OCI-LY7 (cell line): ENCODE data around the gene CNKSR3. TPM values are rescaled to one million over a fixed set of nuclear protein-coding genes. Genes with fewer than 3 reads are reported as not detected.

Source experiments
- BruUV-seq: library from RNA; stranded (reverse); fragments of 400-500 nt; replicated peaks from 2 replicates; lab custom pipeline; 2021; lab: Mats Ljungman, UMichigan
- CTCF ChIA-PET: fragments of 300-600 bp; sonication (Branson Sonifier 250); formaldehyde crosslinking; loops from one replicate; lab custom pipeline; 2022; ENCODE audit warnings: antibody characterized with exemption; ENCODE audit not compliant: unreplicated experiment; lab: Charles Lee
- POLR2A ChIA-PET: fragments of 300-600 bp; sonication (Branson Sonifier 250); formaldehyde crosslinking; loops from one replicate; lab custom pipeline; 2022; ENCODE audit warnings: antibody characterized with exemption; lab: Charles Lee
- DNase-seq: peaks from one replicate; pipeline ENCODE4 v3.0.0-alpha.2; 2015; ENCODE audit warnings: low spot score
- H2AFZ ChIP-seq: fragments of 200-600 bp; sonication (generic), shearing (Covaris generic); 2 replicates; pipeline ENCODE4 v1.6.1; 2014; ENCODE audit warnings: mild to moderate bottlenecking, antibody characterized with exemption, low read length, moderate library complexity
- H3K27ac ChIP-seq: fragments of 200-600 bp; sonication (generic); 2 replicates; pipeline ENCODE4 v1.5.1; 2014; ENCODE audit warnings: mixed run types, low read depth, mild to moderate bottlenecking, moderate library complexity, low read length, inconsistent platforms; ENCODE audit not compliant: poor library complexity, severe bottlenecking
- H3K36me3 ChIP-seq: fragments of 200-600 bp; sonication (generic); 2 replicates; pipeline ENCODE4 v1.6.1; 2014; ENCODE audit warnings: mild to moderate bottlenecking, antibody characterized with exemption, low read length, moderate library complexity, mixed read lengths; ENCODE audit not compliant: insufficient read depth
- H3K4me1 ChIP-seq: fragments of 200-600 bp; sonication (generic); 2 replicates; pipeline ENCODE4 v1.5.1; 2014; ENCODE audit warnings: mild to moderate bottlenecking, low read length; ENCODE audit not compliant: insufficient read depth, poor library complexity, severe bottlenecking
- H3K4me2 ChIP-seq: fragments of 200-600 bp; sonication (generic); 2 replicates; pipeline ENCODE4 v1.6.1; 2014; ENCODE audit warnings: mild to moderate bottlenecking, low read length
- H3K4me3 ChIP-seq: fragments of 200-600 bp; sonication (generic); 2 replicates; pipeline ENCODE4 v1.5.1; 2014; ENCODE audit warnings: mild to moderate bottlenecking, low read depth, low read length; ENCODE audit not compliant: poor library complexity, severe bottlenecking
- H3K79me2 ChIP-seq: fragments of 200-600 bp; sonication (generic); 2 replicates; pipeline ENCODE4 v1.6.1; 2016; ENCODE audit warnings: low read depth, mild to moderate bottlenecking, low read length, moderate library complexity, mixed read lengths; ENCODE audit not compliant: insufficient read depth
- H3K9me2 ChIP-seq: fragments of 200-600 bp; sonication (generic); 2 replicates; pipeline ENCODE4 v1.6.1; 2016; ENCODE audit warnings: mild to moderate bottlenecking, low read length, mixed read lengths; ENCODE audit not compliant: insufficient read depth
- H3K9me3 ChIP-seq: fragments of 200-600 bp; sonication (generic); 2 replicates; pipeline ENCODE4 v1.6.1; 2014; ENCODE audit warnings: mild to moderate bottlenecking, mixed run types, low read length, mixed read lengths
- H4K20me1 ChIP-seq: fragments of 200-600 bp; sonication (generic); 2 replicates; pipeline ENCODE4 v1.6.1; 2014; ENCODE audit warnings: mild to moderate bottlenecking, antibody characterized with exemption, low read length, moderate library complexity, mixed read lengths; ENCODE audit not compliant: insufficient read depth
- EZH2phosphoT487 ChIP-seq: fragments of 200-600 bp; sonication (generic); IDR thresholded peaks from 2 replicates; pipeline ENCODE4 v1.6.1; 2018; ENCODE audit warnings: low read depth, borderline replicate concordance, mild to moderate bottlenecking, mixed run types, antibody characterized with exemption, low read length, moderate library complexity, mixed read lengths
- intact Hi-C: fragments of 100-400 bp; cut with micrococcal nuclease; formaldehyde crosslinking; loops from one replicate; pipeline ENCODE4 v1.10.0; 2022; ENCODE audit not compliant: unreplicated experiment
- total RNA-seq, 2 experiments: library from RNA; depleted of rRNA in 1 of 2; stranded (reverse); fragments of >200 nt in 1 of 2; shearing (Covaris generic) in 1 of 2; gene quantifications; 2 replicates each; pipeline ENCODE4 v1.2.3, GENCODE V29; 2014 to 2022
- TF ChIP-seq, protein P1 (sequence below): fragments of 200-600 bp; sonication (generic); conservative IDR thresholded peaks from 2 replicates; pipeline ENCODE4 v1.5.1; 2014; ENCODE audit warnings: mild to moderate bottlenecking, antibody characterized with exemption, low read length, moderate library complexity, mixed read lengths

CNKSR3 gene
- total RNA-seq, 2 experiments from 2014 or later: not detected

DNA sequence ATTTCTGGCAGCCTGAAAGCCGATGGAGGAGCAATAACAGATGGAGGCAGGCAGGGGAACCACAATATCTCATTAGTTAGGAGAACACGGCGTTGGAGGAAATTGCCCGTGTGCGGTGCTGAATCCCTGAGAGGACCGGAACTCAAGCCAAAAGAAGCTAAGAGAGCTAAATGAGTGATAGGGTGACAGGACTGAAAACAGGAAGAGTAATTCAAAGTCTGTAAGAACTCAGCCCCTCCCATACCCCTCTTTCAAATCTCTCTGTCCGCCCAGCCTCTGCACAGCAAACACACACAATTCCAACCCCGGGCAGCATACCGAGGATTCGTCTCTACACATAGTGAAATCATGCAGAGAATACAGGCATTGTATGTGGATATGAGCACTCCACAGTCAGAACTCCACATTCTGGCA is 151.3 kb downstream of the CNKSR3 start:
- intact Hi-C loops: no loop called here
- Histone ChIP-seq H3K4me2 (no peak overlapping the region), H2AFZ (no peak overlapping the region), H3K4me3 (no peak overlapping the region), H3K36me3 (no peaks in the 10 kb centered on the region), H3K27ac (no peak overlapping the region), H3K79me2 (no peaks in the 10 kb centered on the region), H3K9me3 (no peaks in the 10 kb centered on the region), H4K20me1 (no peaks in the 10 kb centered on the region), H3K9me2 (no peaks in the 10 kb centered on the region), H3K4me1 (peaks cover 4% of the 10 kb centered on the region)
- CTCF ChIA-PET: no interaction called here
- BruUV-seq: no TSS peak
- POLR2A ChIA-PET: interaction anchor here (0.6 kb wide), 1 partner anchor 1301 kb away, joined by 3 read pairs; no protein-coding TSS in a partner anchor
- no peak for TF ChIP-seq EZH2phosphoT487
- TF ChIP-seq, protein P1, sequence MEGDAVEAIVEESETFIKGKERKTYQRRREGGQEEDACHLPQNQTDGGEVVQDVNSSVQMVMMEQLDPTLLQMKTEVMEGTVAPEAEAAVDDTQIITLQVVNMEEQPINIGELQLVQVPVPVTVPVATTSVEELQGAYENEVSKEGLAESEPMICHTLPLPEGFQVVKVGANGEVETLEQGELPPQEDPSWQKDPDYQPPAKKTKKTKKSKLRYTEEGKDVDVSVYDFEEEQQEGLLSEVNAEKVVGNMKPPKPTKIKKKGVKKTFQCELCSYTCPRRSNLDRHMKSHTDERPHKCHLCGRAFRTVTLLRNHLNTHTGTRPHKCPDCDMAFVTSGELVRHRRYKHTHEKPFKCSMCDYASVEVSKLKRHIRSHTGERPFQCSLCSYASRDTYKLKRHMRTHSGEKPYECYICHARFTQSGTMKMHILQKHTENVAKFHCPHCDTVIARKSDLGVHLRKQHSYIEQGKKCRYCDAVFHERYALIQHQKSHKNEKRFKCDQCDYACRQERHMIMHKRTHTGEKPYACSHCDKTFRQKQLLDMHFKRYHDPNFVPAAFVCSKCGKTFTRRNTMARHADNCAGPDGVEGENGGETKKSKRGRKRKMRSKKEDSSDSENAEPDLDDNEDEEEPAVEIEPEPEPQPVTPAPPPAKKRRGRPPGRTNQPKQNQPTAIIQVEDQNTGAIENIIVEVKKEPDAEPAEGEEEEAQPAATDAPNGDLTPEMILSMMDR: no peak
- DNase-seq: no peak

DNA sequence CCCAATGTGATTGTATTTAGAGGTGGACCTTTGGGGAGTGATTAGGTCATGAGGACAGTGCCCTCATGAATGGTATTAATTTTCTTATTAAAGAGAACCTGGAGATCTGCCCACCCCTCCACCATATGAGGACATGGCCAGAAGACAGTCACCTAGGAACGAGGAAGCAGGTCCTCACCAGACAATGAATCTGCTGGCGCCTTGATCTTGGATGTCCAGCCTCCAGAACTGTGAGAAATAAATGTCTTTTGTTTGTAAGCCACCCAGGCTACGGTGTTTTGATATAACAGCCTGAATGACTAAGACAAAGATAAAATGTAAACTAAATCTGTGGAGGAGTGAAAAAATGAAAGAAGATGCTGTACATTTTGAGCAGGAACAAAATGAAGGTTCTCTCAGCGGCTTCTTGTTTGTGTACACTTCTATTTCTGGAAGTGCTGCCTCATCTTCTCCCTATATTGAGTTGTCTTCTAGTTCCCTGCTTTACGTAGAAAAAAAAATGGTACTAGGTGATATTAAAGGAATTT is 152.4 kb downstream of the CNKSR3 start:
- no peaks in the 10 kb centered on the region for H3K9me3 ChIP-seq
- TF ChIP-seq, protein P1: no peak
- no peak for TF ChIP-seq EZH2phosphoT487
- no peak overlapping the region for H3K4me3 ChIP-seq
- H3K27ac ChIP-seq: no peak overlapping the region
- no peaks in the 10 kb centered on the region for H3K36me3 ChIP-seq
- H3K79me2 ChIP-seq: no peaks in the 10 kb centered on the region
- BruUV-seq: no TSS peak
- intact Hi-C loops: no loop called here
- H3K4me2 ChIP-seq: no peak overlapping the region
- H4K20me1 ChIP-seq: no peaks in the 10 kb centered on the region
- H2AFZ ChIP-seq: no peak overlapping the region
- no peak for DNase-seq
- peaks cover 4% of the 10 kb centered on the region for H3K4me1 ChIP-seq
- ChIA-PET POLR2A (no interaction called here), CTCF (no interaction called here)
- H3K9me2 ChIP-seq: no peaks in the 10 kb centered on the region

DNA sequence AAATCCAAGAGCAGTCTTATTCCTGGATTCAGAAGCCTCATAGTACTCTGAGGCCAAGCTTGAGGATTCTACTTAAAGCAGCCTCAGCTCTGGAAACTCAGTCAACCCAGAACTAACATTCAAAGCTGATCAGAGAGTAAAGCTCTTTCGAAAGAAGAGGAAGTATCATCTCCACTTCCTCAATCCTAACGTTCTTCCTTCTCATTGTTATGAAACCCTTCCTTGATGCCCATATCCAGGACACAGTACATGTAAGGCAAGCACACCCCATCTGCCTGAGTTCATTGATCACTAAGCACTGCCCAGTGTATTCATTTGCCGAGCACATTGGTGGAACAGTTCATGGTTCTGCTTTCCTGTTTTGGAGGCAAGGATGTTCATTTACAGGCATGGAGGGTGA is 153.8 kb downstream of the CNKSR3 start, which contains the start of gene IPCEF1:
Gene IPCEF1 (minus strand): TSS at position 114 of the 400 bp plus-strand sequence. CDS start 90,856 bp downstream, outside the sequence.
- Histone ChIP-seq H3K4me1 (peaks cover 4% of the 10 kb centered on the region), H3K4me3 (no peak within 1 kb of the TSS), H3K36me3 (no peaks in the 10 kb centered on the region), H4K20me1 (no peaks in the 10 kb centered on the region), H3K9me3 (no peaks in the 10 kb centered on the region), H3K27ac (no peak within 1 kb of the TSS), H2AFZ (0 out of 2 replicates have a peak within 1 kb of the TSS, but pooled peaks have one; percentile 8), H3K9me2 (no peaks in the 10 kb centered on the region), H3K79me2 (no peaks in the 10 kb centered on the region), H3K4me2 (no peak within 1 kb of the TSS)
- intact Hi-C loops: no loop called here
- CTCF ChIA-PET: no interaction called here
- TF ChIP-seq, protein P1: no peak
- no peak for TF ChIP-seq EZH2phosphoT487
- BruUV-seq: no TSS peak
- peak; percentile 7 for DNase-seq
- POLR2A ChIA-PET: interaction anchor here (0.6 kb wide), 1 partner anchor 8 kb away, joined by 3 read pairs; no protein-coding TSS in a partner anchor
